Activated CD4-positive, alpha-beta T cell treated with anti-CD3 and anti-CD28 coated beads, Interleukin-2, amount 50 U/mL, for 16 hours (primary cell): ENCODE results near the gene THEM4.
"Not testable (repeated sequence)": the region's sequence is repeated elsewhere in the genome, so short reads cannot be mapped to it uniquely, and the experiment has no call there.

Experiments
- DNase-seq: peaks from one replicate; pipeline ENCODE4 v3.0.0-alpha.2; 2020

The THEM4 gene

DNA sequence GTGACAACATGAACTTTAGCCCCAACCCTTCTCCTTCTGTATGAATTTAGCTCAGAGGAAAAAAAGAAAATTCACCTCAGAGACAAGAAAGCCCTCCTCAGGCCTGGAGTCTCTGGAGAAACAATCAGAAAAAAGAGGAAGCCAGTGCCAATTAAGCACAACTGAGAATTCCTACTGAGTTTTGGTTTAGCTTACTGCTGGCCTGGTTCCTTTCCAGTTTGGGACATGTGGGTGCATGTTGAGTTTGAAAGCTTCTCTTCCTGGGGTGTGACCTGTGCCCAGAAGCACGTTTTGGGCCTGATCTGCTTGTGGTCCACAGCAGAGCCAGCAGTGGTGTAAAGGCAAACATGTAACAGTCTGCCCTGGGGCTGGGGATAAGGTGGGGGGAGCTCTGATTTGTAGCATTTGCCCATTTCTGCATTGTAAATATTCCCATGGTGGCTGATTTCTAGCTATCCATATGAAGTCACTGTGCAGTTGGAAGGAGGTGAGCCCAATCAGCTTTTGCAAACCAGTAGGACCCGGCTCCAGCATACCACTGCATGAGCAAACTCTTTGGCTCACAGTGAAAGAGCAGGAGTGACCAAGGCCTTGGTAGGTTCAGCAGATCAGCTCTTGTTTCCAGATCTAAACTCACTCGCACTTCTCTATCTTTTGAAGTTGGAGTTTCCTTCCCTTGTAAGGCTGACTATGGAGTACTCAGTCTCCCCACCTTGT is 51.1 kb downstream of the THEM4 start:
- no peak for DNase-seq

DNA sequence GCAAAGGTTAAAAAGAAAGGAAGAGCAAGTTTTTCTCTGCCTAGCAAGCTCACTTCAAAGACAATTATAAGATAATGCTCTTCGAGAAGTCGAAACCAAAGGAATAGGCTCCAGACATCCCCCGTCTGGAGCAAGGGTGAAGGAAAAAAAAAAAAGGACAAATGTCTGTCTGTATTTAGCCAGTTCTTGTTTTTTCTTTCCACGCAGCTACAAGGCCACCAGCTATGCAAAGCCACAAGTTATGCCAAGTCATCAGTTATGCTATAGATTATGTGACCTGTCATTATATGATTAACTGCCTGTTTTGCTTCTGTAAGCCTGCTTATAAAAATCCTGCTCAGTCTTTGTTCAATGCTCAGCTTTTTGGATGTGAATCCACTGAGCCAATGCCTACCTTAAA is 53.4 kb downstream of the THEM4 start:
- DNase-seq: no peak

DNA sequence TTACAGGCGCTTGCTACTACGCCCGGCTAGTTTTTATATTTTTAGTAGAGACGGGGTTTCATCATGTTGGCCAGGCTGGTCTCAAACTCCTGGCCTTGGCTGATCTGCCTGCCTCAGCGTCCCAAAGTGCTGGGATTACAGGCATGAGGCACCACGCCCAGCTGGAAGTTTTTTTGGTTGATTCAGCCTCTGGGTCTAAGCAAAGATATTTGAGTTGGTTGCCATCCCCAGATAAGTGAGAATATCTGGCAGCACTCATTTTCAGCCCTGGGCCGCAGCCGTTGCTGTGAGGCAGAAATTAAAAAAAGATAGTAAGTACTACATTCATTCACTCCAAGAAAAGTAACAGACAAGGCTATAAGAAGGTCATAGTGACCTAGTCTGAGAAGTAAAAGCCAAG is 53.8 kb downstream of the THEM4 start:
- not testable (repeated sequence) for DNase-seq

DNA sequence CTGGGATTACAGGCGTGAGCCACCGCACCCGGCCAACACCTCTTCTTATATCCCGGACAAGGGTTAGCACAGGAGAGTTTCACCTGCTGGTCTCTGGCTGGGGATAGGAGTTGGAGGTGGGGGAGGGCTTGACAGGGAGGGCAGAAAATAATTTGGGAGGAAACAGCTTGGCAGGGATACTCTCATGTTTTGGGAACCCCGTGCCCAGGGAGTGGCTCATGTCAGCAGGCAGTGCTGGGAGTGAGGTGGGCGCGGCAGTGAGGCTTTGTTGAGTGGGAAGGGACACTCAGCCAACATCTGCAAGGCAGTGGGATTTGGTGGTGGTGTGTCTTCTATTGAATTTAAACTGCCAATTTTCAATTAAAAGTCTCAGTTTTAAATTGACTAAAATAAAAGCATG is 54.7 kb downstream of the THEM4 start:
- DNase-seq: no peak

DNA sequence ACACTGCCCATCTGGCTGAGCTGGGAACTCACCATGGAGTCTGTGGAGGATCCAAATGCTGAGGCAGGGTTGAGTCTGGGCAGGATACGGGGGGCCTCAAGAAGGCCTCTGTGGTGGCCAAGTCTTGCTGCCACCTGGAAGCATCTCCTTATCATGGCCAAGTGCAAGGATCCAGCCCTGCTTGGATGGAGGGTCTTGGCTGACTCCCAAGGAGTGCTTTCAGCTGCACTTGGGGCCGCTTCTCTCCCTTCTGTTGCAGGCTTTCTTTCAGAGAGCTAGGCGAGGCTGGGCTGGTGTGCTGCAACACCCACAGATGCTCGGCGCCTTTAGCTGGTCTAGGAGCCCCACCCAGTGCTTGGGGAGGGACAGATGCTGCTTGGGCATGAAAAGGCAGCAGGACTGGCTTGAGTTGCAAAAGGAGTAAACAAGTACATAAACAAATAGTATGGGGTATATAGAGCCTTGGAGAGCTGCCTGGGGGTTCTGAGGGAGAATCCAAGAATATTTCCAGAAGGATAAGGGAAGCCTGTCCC is 55.8 kb downstream of the THEM4 start, which contains the start of gene THEM5:
THEM5 (minus strand) TSS at position 302 of the 533 bp plus-strand sequence; CDS start at position 155, 147 bp downstream.
- DNase-seq: no peak

DNA sequence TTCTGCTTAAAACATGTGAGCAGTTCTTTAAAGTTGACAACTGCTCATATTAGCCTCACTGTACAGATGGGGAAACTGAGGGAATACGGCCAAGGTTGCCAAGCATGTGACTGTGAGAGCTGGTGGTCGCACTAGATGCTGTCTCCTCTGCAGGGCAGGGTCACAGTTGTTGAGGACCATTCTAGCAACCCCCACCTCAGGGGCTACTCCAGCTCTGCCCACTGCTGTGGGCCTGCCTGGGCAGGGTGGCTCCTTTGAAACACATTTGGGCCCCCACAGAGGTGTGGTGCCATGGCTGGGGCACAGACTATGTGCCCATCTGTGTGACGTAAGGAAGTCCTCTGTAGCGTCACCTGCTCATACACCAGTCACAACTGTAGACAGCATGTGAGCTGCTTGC is 56.6 kb downstream of the THEM4 start:
- no peak for DNase-seq

DNA sequence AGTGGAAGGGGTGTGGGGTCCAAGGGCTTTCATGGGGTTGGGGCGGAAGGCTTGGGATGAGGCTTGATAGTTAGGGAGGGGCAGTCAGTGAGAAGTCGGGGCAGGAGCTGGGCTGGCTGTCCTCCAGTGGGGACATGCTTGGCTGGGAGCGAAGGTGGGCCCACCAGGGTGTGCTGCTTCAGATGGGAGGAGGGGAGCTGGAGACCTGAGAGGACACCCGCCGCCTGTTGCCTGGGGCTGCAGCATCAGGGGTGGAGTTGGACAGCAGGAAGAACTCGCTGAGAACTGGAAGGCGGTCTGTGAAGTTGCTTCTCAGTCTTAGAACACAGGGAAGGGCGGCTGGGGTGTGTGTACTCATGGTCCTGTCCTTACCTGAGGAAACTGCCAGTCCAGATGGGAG is 57.4 kb downstream of the THEM4 start:
- no peak for DNase-seq

DNA sequence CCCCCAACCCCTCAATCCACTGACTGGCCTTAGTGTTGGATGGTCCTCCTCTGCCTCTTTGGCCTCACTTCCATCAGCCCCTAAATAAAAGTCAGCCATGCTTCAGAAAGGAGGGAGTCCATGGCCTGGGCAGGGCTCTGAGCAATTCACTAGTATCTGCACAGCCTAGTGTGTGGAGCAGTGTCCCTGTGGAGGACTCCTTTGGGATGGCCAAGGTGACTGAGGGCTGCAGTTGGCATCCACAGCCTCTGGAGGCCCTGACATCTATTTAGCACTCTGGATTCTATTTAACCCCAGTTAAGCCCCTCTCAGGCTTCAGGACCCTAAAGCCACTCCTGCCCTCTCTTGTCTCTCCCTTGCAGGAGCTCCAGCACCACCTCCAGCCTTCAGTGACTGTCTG is 59.4 kb downstream of the THEM4 start:
- no peak for DNase-seq

DNA sequence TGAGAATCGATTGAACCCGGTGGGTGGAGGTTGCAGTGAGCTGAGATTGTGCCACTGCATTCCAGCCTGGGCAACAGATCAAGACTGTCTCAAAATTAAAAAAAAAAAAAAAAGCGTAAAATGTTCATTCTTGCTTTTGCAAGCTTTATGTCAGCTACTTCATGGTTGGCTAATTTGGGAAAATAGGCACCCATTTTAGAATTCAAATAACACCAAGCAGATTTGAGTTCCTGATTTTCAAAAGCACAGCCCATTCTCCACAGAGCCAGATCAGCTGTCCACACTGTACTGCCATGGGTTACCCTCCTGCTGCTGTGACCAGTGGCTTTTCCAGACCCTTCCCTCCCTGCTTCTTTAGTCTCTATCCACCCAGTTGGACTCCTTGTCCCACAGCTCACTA is 60.2 kb downstream of the THEM4 start:
- no peak for DNase-seq

DNA sequence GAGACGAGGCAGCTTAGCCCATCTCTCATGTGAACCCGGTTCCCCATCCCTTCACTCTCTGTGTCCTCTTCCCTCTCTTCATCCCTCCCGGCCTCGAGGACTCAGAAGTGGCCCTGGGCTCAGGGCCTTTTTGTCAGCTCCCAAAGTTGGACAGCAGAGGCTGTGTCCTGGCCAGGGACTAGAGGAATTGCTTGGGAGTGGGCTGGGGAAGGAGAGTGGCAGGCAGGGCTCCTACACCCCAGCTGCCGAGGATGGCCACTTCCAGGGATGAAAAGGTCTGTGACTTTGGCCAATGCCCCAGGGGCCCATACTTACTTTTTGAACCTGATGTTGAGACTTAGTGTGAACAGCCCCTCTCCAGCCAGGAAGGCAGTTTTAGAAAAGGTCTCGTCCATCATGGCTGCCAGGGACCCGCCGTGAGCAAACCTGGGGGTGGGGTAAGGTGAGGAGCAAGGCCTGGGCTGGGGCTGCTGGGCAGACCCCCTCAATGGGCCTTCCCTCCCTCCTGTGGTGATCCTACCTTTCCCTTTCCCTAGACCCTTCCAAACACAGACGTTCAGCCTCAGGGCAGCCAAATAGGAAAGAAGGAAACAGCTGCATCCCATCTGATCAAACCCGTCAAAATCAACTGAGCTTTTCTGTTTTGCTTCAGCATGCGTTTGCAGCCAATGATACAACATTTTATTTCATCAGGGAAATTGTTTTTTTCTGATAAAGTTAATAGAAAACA is 61.3 kb downstream of the THEM4 start:
- DNase-seq: no peak

DNA sequence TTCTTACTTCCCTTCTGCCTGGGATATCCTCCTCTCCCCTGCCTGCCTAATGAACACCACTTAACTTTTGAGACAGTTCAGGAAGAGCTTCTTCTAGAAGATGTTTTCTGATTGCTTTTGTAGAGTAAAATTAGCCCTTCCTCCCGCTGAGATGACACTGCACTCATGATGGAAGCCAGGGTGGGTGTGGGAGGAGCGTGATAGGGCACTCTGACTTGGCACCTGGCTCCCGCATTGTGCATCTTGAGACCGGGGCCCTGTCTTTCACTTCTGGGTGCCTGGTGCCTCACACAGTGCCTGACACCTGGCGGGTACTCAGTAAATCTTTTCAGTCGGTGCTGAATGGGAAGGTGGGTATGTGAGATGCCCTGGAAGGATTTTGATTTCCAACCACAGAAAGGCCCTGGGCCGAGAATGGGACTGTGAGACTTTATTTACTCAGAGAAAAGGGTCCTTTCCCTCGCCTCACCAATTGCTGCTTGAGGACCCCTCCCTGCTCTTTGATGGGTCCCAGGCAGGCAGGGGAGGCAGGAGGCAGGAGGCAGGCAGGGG is 62.5 kb downstream of the THEM4 start:
- no peak for DNase-seq

DNA sequence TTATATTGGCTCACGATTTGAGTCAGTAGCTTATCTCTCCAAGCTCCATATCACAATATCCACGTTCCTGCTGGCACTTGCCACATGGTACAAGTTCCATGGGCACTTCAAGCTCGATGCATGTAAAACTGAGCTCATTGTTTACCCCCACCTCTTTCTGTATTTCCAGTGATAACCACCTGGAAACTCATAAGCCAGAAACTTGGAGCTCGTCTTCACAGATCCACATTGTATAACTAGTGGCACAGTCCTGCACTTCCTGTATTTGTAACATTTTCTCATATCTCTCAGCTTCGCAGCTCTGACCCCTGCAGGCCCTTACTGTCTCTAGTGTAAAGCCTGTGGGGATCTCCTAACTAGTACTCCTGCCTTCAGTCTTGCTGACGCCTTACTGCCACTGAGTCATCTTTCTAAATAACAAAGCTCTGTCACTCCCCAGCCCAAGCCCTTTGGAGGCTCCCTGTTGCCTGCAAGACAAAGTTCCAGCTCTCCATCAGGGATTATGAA is 63.2 kb downstream of the THEM4 start:
- peak; percentile 74 for DNase-seq

DNA sequence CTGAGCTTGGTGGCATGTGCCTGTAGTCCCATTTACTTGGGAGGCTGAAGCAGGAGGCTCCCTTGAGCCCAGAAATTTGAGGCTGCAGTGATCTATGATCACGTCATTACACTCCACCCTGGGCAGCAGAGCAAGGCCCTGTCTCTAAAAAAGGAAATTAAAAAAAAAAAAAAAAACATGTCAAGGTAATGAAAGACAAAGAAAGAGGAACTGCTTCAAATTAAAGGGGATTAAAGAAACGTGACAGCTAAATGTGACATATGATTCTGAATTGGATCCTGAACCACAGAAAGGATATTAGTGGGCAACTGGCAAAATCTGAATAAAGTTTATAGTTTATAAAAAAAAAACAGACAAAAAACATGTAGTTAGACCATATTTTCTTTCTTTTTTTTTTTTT is 65.9 kb downstream of the THEM4 start:
- no peak for DNase-seq

DNA sequence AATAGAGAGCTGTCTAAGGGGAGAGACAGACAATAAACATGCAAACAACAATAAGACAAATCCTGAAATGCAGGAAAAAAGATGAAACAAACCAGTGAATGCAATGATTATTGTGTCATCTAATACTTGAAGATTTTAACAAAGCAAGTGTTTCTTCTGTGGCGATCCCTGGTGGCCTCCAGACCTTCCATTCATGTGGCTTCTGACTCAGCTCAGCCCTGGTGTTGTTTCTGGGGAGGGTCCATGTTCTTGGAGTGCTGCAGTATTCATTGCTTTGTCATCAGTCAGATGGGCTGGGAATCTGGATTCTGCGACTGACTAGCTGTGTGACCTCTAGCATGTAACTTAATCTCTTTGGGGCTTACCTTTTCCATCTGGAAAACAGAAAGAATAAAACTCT is 68.2 kb downstream of the THEM4 start:
- no peak for DNase-seq

DNA sequence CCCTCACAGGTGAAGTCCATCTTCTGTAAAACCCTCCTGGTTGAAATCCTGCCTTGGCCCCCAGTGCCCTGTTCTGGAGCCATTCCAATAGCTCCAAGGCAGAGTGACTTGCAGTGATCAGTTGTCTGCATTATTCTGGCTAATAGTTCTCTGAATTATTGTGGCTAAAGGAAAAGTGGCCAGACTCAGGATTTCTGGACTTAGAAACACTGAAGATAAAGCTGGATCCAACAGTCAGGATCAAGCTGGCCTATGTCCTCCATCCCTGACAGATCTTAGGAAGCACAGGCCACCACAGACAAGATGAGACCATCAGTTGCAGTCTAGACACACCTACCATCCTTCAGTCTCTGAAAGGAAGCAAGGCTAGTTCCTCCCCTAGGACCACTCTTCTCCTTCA is 68.9 kb downstream of the THEM4 start:
- no peak for DNase-seq

DNA sequence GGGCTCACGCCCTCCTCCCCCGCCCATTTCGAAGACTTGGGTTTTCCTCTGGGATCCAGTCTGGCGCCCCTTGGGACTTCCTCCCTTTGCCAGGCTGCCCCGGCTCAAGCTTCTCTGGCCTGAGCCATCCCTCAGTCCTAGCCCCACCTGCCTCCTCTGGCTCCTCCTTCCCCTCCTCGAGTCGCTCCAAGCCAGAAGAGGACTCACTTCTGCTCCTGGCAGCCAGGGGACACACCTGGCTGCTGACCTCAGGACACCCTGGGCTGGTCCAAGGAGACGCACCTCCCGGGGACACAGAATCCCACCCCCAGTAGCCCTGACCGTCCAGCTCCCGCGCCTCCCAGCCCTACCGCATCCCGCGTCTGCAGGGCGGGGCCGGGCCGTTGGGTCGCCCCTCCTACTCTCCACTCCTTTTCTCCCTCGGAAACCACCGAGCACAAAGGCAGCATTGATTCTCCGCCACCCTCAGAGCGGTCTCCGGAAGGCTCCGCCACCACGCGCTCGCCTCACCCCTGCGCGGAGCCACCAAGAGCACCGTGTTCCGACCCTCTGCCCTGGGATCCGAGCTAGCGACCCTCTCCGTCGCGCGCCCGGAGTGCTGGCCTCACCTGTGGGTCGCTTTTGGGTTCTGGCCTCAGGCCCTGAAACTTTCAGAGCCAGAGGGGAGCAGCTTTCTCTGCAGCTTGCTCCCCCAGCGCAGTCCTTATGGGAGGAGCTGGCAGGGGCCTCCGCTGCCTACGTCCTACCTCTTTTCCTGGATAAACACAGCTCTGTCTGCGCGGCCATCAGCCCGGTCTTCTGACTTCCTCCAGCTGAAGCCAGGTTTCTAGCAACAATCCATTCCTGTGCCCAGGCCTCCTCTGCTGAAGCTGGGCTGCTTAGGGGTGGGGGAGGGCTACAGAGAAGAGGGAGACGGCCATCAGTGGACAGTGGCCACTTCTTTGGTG is 69.6 kb downstream of the THEM4 start, which contains the start of gene C2CD4D:
C2CD4D (minus strand) TSS at position 364 of the 947 bp plus-strand sequence. CDS start 831 bp downstream, outside the sequence.
- peak; percentile 87 for DNase-seq

DNA sequence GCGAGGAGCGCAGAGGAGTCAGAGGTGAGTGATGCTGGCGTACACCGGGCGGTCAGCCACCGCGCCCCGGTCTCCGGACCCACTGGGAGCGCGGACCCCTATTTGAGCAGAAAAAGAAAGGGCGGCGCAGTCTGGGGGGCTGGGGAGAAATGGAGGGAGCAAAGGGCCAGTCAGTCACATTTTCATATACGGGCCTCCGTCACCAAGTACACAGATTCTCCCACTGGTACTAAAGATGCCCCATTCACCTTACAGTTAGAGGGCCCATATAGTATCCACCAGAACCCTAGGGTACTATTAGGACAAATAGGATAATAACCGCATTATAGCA is 70.3 kb downstream of the THEM4 start:
- no peak for DNase-seq

DNA sequence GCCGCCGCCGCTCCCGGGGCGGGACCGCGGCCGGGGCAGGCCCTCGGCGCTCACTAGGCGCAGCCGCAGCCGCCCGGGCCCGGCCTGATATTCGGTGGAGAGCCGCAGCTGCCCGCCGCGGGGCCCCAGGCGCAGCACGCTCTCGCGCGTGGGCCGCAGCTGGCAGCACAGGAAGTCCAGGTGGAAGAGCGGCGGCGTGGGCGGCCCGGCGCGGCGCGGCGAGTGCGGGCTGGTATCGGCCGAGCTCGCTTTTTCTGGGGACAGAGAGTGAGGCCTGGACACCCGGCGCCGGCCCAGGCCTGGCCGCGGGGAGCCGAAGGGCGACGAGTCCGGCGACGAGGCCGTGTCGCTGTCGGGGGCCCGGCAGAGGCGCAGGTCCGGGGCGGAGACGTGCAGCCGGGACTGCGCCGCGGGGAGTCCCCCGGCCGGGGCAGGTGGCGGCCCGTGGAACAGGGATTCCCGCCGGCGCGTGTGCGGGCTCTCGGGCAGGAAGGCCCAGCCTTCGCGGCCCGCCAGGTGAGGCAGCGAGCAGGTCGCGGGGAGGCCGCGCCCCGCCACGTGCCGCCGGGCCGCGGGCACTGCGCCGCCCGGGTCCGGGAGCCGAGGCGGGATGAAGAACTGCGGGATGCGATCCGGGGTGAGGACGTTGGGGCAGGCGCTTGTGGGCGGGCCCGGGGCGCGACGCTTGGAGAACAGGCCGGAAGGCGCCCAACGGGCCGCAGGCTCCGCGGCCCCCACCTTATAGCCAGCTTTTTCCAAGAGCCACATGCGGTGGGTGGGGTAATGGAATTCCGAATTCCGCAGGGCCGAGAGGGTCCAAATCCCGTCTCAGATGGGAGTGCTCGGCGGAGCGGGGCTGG is 70.9 kb downstream of the THEM4 start:
- DNase-seq: no peak

DNA sequence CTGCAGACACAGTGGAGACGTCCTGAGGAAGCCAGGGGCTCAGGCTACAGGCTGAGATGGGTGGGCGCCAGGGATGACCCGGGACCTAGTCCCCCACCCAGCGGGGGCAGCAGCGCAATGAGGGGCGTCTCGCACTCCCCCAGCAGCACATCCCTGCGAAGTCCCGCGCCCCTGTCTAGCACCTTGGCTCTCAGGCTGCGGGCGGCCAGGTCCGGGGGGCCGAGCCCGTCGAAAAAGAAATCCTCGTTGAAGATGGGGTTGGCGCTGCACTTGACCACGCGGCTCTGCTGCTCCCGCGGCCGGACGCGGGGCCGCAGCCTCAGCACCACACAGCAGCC is 71.5 kb downstream of the THEM4 start:
- DNase-seq: no peak

DNA sequence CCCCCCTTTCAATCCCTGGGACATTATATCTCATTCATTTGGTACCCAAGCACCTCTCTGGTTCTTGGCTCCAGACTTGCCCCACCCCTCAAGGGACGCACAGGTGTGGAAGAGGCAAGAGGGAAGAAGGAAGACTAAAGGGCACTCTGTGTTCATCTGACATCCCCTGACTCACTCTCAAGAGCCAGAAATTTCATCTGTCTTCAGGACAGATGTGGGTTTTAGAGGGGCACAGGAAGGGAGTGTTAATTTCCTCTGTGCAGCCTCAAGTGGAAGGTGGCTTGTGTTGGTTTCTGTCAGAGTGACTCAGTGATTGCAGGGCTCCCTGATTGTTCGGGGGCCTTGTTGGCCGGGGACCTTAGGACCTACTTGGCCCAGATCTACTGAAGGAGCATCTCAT is 72.1 kb downstream of the THEM4 start:
- peak; percentile 72 for DNase-seq

DNA sequence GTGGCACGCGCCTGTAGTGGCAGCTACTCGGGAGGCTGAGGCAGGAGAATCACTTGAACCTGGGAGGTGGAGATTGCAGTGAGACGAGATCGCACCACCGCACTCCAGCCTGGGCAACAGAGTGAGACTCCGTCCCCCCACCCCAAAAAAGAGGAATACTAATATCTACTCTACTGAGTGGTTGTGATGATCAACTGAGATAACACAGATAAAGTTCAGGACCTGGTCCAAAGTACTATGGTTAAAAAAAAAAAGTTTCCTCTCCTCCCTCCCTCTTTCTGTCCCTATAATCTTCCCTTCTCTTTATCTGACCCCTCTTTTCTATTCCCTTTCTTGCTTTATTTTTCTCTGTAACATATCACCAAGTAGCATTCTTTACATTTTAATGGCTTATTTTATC is 73.7 kb downstream of the THEM4 start:
- DNase-seq: no peak

DNA sequence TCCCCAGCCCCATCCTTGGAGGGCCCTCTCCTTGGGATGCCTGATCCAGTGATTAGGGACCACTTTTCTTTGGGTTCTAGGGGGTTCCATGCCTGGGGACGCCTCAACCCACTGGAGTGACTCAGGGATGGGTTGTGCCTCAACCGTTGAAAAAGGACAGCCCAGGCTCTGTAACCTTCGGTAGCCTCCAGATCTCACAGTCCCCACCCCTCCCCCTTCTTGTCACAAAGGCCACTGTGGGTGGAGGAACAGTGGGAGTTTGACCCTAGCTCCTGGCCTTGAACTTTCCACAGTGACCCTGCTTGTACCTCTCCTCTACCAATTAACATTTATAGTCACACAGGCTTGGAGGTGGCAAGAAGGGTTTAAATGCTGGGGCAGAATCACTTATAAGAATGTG is 75.1 kb downstream of the THEM4 start:
- DNase-seq: no peak
